Measurements from ENCODE around the gene GLYR1.
"Not testable (repeated sequence)": the region's sequence is repeated elsewhere in the genome, so short reads cannot be mapped to it uniquely, and the experiment has no call there.

Gene GLYR1

GRCh38 chr16:4785758-4786433 lies 61.2 kb downstream of the GLYR1 start:
- TF ChIP-seq CTCF (IDR thresholded peaks at IDR 0.05): no peak
- H3K27me3 ChIP-seq: peaks cover 0 to 6% of the 10 kb centered on the region in 2 donors
- H3K4me1 ChIP-seq: no peaks in the 10 kb centered on the region
- no peak for DNase-seq
- intact Hi-C loops (cut with DNase I; ENCODE audit: low total_unique reads): no loop called here
- no peak overlapping the region for H3K27ac ChIP-seq
- no peak overlapping the region for H3K4me3 ChIP-seq
- H3K9me3 ChIP-seq: no peaks in the 10 kb centered on the region
- H3K36me3 ChIP-seq: no peaks in the 10 kb centered on the region

- H3K4me1 ChIP-seq; DNase-seq; H3K4me3 ChIP-seq; H3K36me3 ChIP-seq; H3K27me3 ChIP-seq; intact Hi-C loops (cut with DNase I; ENCODE audit: low total_unique reads); H3K9me3 ChIP-seq; H3K27ac ChIP-seq: not testable (repeated sequence)
These were observed 62.6 kb downstream of the GLYR1 start for GRCh38 chr16:4784444-4784987.

GRCh38 chr16:4783951-4784336 lies 63.1 kb downstream of the GLYR1 start:
- Histone ChIP-seq H3K4me1 (no peaks in the 10 kb centered on the region), H3K9me3 (no peaks in the 10 kb centered on the region), H3K27me3 (peaks cover 0 to 6% of the 10 kb centered on the region in 2 donors), H3K4me3 (no peak overlapping the region), H3K36me3 (no peaks in the 10 kb centered on the region), H3K27ac (no peak overlapping the region)
- intact Hi-C loops (cut with DNase I; ENCODE audit: low total_unique reads): no loop called here
- no peak for TF ChIP-seq CTCF (IDR thresholded peaks at IDR 0.05)
- DNase-seq: no peak

DNA sequence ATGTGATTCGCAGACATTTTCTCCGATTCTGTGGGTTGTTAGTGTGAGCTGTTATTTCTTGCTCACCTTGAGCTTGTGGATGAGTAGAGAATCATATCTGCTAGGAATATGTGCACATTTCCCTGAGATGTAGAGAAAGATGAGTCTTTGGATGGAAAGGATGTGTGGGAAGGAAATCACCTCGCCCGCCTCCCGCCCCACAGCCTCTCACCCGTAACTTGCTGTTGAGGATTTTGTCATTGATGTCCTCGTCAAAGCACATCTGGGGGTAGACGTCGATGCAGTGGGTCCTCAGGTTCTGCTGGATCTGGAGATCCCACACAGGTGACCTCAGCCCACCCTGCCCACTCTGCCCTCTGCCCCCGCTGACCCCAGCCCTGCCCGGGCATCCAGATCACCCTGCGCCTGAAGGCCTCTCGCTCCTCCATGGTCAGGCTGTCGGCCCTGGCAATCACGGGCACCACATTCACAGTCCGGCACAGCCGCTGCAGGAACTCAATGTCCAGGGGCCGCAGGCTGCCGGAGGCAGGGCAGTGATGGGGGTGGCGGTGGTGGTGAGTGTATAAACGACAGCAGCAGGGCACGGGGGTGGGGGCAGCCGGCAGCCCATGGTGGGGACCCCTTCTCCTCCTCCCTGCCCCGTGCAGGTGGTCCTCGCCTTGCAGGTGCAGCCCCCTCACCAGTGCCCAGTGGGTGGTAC lies 63.7 kb downstream of the GLYR1 start:
- DNase-seq: no peak
- H3K9me3 ChIP-seq: no peaks in the 10 kb centered on the region
- no peak overlapping the region for H3K27ac ChIP-seq
- intact Hi-C loops (cut with DNase I; ENCODE audit: low total_unique reads): no loop called here
- no peak for TF ChIP-seq CTCF (IDR thresholded peaks at IDR 0.05)
- no peaks in the 10 kb centered on the region for H3K36me3 ChIP-seq
- no peak overlapping the region for H3K4me3 ChIP-seq
- no peaks in the 10 kb centered on the region for H3K4me1 ChIP-seq
- H3K27me3 ChIP-seq: peaks cover 0 to 6% of the 10 kb centered on the region in 2 donors

DNA sequence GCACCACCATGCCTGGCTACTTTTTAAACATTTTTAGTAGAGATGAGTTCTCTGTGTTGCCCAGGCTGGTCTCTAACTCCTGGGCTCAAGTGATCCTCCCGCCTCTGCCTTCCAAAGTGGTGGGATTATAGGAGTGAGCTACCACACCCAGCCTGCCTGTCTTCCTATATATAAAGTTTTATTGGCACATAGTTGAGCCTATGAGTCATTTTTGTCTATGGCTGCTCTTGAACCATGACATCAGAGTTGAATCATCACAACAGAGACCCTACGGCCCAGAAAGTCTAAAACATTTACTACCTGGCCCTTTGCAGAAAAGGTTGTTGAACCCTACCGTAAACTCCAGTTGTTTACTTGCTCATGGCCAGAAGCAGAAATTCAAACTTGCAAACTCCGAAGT lies 66.9 kb downstream of the GLYR1 start:
- intact Hi-C loops (cut with DNase I; ENCODE audit: low total_unique reads): no loop called here
- no peaks in the 10 kb centered on the region for H3K9me3 ChIP-seq
- no peak overlapping the region for H3K27ac ChIP-seq
- no peaks in the 10 kb centered on the region for H3K4me1 ChIP-seq
- DNase-seq: no peak
- peaks cover 0 to 5% of the 10 kb centered on the region in 2 donors for H3K27me3 ChIP-seq
- no peaks in the 10 kb centered on the region for H3K36me3 ChIP-seq
- H3K4me3 ChIP-seq: no peak overlapping the region
- TF ChIP-seq CTCF (IDR thresholded peaks at IDR 0.05): no peak

- intact Hi-C loops (cut with DNase I; ENCODE audit: low total_unique reads): no loop called here
- TF ChIP-seq CTCF (IDR thresholded peaks at IDR 0.05): no peak
- no peaks in the 10 kb centered on the region for H3K4me1 ChIP-seq
- DNase-seq: no peak
- no peak overlapping the region for H3K27ac ChIP-seq
- H3K4me3 ChIP-seq: no peak overlapping the region
- no peaks in the 10 kb centered on the region for H3K9me3 ChIP-seq
- H3K36me3 ChIP-seq: no peaks in the 10 kb centered on the region
- peaks cover 0 to 5% of the 10 kb centered on the region in 2 donors for H3K27me3 ChIP-seq
These were observed 69.1 kb downstream of the GLYR1 start for GRCh38 chr16:4778050-4778392.
